Measurements from ENCODE around the gene ACER3.

DNA sequence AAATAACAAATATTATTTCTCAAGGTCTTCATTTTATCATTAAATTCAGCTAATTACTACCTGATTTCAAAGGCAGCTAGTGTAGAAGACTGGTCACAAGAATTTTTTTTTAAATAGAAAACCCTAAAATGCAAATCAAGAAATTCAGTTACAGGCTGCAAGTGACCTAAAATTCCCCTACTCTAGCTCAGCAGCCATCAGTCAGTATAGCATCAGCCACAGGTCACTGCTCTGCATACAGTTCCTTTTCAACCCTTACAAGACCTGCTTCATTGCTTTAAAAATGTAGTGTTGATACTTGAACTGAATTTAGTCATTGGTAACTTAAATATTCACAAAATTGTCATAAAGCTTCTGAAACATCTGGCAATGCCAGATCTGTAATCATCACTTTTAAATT lies 164.0 kb downstream of the ACER3 start:
- TF ChIP-seq, protein P1, sequence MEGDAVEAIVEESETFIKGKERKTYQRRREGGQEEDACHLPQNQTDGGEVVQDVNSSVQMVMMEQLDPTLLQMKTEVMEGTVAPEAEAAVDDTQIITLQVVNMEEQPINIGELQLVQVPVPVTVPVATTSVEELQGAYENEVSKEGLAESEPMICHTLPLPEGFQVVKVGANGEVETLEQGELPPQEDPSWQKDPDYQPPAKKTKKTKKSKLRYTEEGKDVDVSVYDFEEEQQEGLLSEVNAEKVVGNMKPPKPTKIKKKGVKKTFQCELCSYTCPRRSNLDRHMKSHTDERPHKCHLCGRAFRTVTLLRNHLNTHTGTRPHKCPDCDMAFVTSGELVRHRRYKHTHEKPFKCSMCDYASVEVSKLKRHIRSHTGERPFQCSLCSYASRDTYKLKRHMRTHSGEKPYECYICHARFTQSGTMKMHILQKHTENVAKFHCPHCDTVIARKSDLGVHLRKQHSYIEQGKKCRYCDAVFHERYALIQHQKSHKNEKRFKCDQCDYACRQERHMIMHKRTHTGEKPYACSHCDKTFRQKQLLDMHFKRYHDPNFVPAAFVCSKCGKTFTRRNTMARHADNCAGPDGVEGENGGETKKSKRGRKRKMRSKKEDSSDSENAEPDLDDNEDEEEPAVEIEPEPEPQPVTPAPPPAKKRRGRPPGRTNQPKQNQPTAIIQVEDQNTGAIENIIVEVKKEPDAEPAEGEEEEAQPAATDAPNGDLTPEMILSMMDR (IDR thresholded peaks at IDR 0.05; ENCODE audit: insufficient read depth, low read depth, low read length): no peak
- TF ChIP-seq EZH2 (IDR thresholded peaks at IDR 0.05; ENCODE audit: insufficient read depth, low read length): no peak

Data from astrocyte (in vitro differentiated cells and primary cell).